Hematopoietic multipotent progenitor cell treated with erythropoietin and hydrocortisone succinate and interleukin-3 and kit ligand, for 6 days (in vitro differentiated cells): ENCODE results near the gene LSM5.
"Not testable (repeated sequence)": the region's sequence is repeated elsewhere in the genome, so short reads cannot be mapped to it uniquely, and the experiment has no call there.

ENCODE experiments used
- DNase-seq: peaks from one replicate; pipeline ENCODE4 v3.0.0-alpha.2; 2015

The LSM5 gene

DNA sequence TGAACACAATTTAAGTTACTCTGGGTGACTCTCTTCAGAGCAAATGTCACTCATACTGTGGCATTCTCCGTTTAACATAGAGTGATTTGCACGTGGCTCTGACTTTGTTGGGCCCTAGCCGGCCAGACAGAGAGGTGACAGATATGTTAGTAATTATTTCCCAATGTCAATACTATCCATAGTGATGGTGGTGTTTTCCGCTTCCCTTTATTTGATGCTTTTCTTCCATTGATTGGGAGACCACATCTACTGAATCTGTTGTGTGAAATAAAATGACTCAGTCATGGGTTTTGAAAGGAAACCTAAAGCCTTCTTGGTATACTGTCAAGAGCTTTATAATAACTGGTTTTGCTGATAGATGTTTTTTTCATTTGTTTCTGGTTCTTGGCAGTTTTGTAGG is 12.5 kb upstream of the LSM5 start:
- no peak for DNase-seq

GRCh38 chr7:32501522-32501921 is 11.3 kb upstream of the LSM5 start:
- no peak for DNase-seq

DNA sequence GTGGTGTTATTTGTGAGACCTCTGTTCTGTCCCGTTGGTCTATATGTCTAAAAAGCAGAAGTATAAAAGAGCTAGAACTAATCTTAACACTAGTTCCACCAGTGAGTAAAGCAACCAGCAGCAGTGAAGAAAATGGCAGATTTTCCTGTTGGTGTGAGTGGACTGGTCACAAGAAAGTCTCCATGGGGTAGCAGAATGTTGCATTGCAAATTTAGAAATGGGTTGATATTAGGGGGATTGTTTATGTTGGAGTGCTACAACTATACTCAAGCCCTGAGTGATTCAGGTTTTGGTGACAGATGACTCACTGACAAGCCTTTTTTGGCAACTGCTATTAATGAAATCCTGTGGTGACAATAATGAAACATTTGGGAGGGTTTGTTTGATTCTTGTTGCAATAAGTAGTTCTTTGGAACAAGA is 10.8 kb upstream of the LSM5 start:
- peak; percentile 64 for DNase-seq

- not testable (repeated sequence) for DNase-seq
Measured at GRCh38 chr7:32500216-32500615, 10.0 kb upstream of the LSM5 start.

- not testable (repeated sequence) for DNase-seq
Measured at GRCh38 chr7:32499755-32500154, 9.6 kb upstream of the LSM5 start.

- DNase-seq, result peak; percentile 52
Measured at GRCh38 chr7:32496052-32496813, 6.1 kb upstream of the LSM5 start.

GRCh38 chr7:32495298-32496051 is 5.3 kb upstream of the LSM5 start, which contains the start of gene AVL9:
Gene AVL9 (plus strand): TSS chr7:32495489. CDS start chr7:32495710, 221 bp downstream.
- DNase-seq, result peak; percentile 98

- no peak for DNase-seq
Measured at GRCh38 chr7:32494946-32495297, 4.7 kb upstream of the LSM5 start.

DNA sequence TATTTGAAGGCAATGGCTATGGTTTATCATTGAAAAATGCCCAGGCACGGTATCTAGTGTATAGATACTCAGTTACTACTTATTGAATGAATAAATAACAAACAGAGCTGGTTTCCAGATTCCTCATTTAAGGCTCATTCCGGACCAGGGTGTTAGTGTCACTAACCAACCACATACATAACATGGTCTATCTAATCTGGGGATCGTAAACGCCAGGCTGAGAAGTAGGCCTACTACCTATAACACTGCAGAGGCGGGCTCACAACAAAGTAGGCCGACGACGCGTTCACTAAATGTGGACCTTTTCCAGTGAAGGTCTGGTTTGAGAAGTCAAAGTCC is 423 bp downstream of the LSM5 start:
- DNase-seq, result no peak

DNA sequence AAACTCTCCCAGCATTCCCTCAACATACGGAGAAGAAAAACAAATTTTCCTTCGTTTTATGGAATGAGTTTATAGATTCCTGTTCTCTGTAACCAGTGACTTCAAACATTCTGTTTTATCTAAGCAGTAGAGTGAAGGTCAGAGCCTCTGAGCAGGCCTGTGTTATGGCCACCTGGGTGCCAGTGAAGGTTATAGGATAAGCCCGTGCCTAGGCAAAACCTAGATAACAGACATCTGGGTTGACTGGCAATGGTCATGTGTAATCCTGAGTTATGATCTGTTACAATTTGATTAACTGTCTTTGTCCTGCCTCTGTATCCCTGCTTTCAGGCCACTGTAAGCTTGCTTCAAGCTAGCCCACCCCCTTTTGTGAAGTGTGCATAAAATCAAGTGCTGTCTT is 8.3 kb downstream of the LSM5 start:
- peak; percentile 61 for DNase-seq

DNA sequence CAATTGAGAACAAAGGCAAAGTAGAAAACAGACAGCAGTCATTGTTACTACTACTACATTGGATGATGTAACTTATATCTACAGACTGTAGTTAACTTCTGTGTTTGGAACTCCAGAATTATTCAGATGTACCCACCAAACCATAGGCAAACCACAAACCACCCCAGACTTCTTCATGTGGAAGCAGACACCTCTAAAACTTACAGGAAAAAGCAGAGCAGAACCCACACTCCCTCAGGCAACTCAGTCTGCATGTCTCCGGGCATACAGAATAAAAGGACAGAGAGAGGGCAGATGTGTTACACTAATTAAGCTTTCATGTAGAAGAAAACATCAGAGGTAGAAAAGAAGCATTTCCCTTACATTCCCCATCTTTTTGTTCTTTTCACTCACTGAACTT is 9.0 kb downstream of the LSM5 start:
- no peak for DNase-seq

DNA sequence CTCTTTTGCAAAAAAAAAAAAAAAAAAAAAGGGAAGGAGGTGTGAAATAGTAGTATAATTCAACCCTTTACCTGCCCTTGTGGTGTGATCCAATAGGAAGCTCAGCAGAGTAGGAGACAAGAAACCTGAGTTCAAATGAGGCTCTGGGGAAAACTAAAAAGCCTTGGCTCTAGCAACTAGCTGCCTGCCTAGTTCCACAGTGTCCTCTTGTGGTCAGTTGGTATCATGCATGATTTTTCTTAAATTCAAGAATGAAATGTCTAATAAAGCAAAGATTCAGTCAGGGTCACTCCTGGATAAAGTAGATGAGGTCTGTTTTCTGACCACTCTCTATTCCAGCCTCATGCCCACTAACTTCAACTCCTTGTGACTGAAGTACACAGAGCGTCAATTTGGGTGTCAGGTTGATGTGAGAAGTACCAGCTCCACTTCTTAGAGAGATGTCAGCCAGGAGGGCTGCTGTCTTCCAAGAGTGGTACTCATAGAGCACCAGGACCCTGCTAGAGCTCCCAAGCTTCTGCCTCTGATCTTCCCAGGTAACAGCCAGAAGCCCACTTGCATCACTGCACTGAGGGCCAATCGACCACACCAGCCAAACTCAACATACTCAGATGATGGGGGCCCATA is 10.5 kb downstream of the LSM5 start:
- peak; percentile 79 for DNase-seq

- no peak for DNase-seq
Measured at GRCh38 chr7:32477649-32477980, 12.6 kb downstream of the LSM5 start.

DNA sequence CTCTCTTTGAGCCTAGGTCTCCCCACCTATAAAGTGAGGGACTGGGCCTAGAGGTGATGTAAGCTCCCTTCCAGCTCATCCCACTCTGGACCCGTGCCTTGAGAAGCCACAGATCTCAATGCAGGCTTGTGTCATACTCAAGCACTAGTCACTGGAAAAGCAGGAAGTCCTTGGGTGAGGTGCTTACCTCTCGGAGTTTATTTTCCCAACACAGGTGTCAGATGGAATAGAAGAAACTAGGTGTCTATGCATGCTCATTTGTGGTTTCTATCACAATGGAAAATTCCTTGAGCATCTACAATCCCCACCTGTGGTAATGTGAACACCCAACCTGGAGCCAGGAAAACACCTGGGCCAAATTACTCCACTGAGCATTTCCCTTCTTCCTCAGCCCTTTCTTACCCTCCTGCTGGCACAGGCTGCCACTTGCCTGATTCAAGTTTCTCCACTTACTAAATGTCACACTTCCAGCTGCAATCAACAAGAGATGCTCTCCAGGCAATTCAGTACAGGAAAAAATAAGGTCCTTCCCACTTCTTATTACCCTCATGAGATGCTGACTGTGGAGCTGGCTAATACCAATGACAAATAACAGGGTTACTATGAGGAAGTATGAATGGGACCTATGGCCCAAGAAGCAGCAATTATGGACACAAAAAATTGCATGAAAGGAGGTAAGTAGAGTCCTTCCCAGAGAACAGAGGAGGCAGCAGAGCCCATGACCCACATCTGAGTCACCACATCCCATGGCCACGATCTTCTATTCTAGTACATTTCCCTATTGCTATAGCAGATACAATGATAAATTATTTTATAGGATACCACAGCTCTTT is 13.1 kb downstream of the LSM5 start:
- no peak for DNase-seq

DNA sequence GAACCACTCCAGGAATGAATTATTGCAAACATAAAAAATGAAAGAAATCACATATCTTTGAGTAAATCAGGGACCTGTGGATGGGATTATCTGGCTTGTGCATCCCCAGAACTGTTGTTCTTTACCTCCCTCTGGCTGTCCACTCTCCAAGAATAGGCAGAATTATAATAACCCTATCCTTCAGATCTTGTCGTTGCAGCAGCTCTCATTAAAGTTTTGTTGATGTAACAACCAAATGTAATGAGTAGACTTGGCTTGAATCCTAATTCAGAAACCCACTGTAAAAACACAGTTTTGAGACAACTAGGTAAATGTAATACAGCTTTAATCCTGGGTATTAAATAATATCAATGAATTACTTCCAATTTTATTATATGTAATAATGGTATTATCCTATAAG is 16.2 kb downstream of the LSM5 start:
- DNase-seq, result no peak

DNA sequence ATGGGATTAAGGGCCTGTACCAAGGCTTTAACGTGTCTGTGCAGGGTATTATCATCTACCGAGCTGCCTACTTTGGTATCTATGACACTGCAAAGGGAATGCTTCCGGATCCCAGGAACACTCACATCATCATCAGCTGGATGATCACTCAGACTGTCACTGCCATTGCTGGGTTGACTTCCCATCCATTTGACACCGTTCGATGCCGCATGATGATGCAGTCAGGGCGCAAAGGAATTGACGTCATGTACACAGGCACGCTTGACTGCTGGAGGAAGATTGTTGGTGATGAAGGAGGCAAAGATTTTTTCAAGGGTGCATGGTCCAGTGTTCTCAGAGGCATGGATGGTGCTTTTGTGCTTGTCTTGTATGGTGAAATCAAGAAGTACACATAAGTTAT is 18.2 kb downstream of the LSM5 start:
- DNase-seq, result no peak

DNA sequence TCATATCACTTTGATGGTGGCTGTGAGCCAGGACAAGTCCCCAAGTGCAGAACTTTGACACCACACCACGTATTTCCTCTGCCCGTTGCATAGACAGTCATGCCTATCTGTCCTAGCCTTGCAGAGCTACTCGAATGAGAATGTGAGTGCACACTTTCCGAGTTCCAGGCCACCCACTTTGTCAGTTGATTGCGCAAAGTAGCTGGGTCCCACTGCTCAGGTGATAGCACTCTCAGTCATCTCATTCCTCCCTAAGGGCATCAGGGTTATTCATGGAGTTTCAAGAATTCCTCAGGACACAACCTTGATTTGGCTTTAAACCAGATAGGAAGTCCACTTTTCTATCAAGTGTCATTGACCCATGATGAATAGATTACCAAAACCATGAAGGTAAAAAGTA is 19.3 kb downstream of the LSM5 start:
- no peak for DNase-seq

DNA sequence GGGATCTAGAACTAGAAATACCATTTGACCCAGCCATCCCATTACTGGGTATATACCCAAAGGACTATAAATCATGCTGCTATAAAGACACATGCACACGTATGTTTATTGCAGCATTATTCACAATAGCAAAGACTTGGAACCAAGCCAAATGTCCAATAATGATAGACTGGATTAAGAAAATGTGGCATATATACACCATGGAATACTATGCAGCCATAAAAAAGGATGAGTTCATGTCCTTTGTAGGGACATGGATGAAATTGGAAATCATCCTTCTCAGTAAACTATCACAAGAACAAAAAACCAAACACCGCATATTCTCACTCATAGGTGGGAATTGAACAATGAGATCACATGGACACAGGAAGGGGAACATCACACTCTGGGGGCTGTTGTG is 20.2 kb downstream of the LSM5 start:
- DNase-seq, result not testable (repeated sequence)

DNA sequence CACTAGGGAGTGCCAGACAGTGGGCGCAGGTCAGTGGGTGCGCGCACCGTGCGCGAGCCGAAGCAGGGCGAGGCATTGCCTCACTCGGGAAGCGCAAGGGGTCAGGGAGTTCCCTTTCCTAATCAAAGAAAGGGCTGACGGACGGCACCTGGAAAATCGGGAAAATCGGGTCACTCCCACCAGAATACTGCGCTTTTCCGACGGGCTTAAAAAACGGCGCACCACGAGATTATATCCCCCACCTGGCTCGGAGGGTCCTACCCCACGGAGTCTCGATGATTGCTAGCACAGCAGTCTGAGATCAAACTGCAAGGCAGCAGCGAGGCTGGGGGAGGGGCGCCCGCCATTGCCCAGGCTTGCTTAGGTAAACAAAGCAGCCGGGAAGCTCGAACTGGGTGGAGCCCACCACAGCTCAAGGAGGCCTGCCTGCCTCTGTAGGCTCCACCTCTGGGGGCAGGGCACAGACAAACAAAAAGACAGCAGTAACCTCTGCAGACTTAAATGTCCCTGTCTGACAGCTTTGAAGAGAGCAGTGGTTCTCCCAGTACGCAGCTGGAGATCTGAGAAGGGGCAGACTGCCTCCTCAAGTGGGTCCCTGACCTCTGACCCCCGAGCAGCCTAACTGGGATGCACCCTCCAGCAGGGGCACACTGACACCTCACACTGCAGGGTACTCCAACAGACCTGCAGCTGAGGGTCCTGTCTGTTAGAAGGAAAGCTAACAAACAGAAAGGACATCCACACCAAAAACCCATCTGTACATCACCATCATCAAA is 25.4 kb downstream of the LSM5 start:
- DNase-seq, result not testable (repeated sequence)

GRCh38 chr7:32462977-32463376 is 27.2 kb downstream of the LSM5 start:
- DNase-seq, result no peak

GRCh38 chr7:32462451-32462850 is 27.7 kb downstream of the LSM5 start:
- no peak for DNase-seq

- no peak for DNase-seq
Measured at GRCh38 chr7:32461484-32461883, 28.7 kb downstream of the LSM5 start.

DNA sequence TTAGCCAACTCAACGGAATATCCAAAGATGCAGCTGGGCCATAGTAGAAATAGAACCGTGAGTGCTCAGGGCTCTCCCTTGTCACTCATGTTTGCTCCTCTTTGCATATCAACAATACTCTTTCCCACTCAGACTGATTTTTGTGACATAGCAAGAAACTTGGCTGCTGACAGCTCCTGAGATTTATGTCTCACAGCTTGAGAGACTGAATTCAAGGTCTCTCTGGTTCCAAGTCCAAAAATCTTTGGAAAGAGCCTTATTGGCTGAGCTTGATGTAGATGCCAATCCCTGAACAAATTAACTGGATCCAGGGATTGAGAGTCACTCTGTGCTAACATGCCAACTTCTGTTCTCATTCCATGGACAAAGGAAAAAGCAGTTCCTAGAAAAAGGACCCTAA is 30.4 kb downstream of the LSM5 start:
- DNase-seq, result no peak
